NCI-H128 (cell line): Measurements from ENCODE around the gene CCNB2.
"Not testable (repeated sequence)": the region's sequence is repeated elsewhere in the genome, so short reads cannot be mapped to it uniquely, and the experiment has no call there.

Experiments
- DNase-seq: peaks from one replicate; lab custom pipeline; 2025; ENCODE audit not compliant: unreplicated experiment; lab: John Stamatoyannopoulos, UW

Gene CCNB2

DNA sequence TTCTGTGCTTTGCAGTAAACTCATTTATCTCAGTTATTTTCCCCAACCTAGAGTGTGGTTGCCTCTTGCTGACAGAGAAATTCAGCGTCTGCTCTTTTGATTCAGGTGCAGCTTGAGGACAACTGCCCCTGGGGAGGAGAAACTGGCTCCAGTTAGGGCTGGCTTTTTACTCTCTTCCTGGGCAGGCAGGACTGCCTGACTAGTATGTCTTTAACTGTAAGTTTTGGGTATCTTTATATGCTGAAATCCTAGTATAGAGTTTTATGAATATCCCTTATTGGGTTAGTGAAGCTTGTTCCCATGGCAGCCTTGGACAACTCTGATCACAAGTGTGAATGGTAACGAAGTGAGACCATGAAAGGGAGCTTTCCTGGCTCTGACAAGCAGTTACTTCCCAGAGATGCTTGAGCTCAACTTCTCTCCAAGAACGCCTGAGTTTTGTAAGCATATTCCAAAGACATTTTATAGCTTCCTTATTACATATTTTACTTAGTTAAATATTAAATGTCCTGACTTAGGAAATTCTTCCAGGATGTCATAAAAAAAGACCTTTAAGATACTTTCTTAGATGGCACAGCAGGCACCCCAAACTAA, 27.1 kb downstream of the CCNB2 start:
- DNase-seq: no peak

DNA sequence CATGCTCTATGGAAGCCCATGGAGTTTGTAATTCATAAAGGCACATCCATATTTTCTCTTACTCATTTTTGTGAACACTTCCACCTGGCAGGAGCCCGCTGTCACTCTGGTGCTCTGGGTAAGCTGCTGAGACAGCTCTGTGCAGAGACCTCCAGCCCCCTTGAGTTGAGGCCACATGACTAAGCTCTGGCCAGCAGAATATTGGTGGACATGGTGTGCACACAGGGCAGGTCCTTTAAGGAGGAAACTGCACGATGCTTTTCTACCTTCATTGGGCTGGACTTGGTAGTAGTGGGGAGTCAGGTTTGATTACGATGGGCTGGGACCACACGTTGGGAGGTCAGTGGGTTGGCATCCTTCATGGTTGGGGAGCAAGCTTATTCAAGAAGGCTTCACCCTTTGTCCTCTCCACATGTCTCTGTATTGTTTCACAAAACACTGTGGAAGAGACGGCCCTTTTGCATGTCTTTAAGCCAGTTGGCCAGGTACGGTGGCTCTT, 29.0 kb downstream of the CCNB2 start:
- DNase-seq: no peak

GRCh38 chr15:59137566-59137965, 32.6 kb downstream of the CCNB2 start:
- DNase-seq: no peak

- DNase-seq: no peak
These were observed 33.3 kb downstream of the CCNB2 start for GRCh38 chr15:59138243-59138642.

DNA sequence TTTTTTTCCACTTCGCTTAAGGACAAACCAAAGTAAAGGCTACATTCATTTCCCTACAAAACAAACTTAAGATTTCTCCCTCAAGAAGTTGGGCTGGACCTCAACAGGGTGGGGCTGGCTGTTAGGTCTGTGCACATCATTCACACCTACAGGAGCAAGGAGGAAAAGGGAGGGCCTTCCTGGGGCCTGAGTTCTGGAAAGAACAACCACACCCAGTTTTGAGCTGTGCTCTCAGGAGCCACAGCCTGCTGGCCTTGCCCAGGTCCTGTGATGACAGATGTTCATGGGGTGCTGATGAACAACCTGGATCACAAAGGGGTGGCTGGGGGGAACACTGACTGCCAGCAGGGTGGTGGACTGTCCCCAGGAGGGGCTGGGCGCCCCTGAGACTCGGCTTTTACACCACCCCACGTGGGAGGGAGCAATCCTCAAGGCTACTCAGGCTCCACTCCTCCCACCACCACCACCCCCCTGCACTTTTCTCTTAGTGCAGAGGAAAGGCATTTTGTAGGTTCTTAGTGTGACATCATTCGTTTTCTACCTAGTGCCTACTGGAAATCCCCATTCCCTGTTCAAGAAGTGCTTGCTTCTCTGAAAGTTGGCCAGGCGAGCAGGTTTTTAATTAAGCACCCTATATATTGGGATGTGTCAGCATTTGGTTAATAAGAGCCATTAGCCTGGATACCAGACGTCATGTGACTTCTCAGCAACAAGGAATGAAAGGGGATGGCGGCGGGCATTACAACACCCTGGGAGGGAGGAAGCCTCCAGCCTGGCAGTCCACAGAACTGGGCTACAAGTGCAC, 35.7 kb downstream of the CCNB2 start:
- DNase-seq: no peak

DNA sequence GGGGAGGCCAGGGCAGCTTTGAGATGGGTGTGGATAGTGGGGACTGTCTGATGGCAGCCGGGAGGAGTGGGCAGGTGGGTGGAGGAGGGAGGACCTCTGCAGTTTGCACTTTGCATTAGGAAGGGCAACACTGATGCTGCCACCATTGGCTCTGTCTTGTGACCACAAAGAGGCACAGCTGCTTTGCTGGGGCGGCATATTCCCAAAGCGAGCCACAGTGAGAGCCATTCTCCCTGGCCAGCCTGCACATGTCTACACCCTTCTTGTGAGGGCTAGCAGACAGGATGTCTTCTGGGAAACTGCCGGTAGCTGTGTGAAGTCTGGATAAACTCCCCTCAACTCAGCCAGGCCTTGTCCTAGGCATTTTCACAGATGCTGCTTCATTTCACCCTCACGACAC, 38.3 kb downstream of the CCNB2 start:
- DNase-seq: no peak

DNA sequence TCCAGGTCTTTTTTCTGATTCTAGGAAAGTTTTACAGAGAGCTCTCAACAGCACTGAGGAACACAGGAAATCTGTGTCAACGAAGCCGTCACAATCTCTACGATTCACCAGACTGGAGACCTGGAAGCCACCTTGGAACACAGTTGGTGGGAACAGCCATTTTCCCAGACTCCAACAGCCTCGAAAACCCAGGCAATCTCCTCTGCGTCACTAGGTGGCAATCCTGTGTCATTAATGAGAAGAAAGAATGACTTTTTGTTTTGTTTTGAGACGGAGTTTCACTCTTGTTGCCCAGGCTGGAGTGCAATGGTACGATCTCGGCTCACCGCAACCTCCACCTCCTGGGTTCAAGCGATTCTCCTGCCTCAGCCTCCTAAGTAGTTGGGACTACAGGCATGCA, 39.6 kb downstream of the CCNB2 start:
- not testable (repeated sequence) for DNase-seq

DNA sequence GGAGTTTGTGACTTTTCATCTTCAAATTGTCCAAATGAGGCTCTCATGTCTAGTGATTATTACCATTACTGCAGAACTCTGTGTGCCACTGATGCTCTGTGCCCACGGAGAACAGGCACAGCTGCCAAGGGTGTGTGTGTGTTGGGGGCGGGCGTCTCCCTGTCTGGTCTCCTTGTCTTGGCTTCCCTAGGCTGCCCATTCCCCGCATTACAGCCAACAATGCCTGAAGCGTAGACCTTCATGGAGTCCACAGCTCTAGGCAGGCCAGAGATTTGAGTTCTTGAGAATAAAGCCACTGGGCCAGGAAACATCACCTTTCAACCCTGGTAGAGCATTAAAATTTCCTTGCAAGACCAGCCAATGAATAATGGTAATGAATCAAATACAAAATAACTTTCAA, 42.7 kb downstream of the CCNB2 start:
- DNase-seq: no peak

GRCh38 chr15:59148153-59148833, 43.3 kb downstream of the CCNB2 start:
- DNase-seq: no peak

- no peak for DNase-seq
These were observed 45.2 kb downstream of the CCNB2 start for GRCh38 chr15:59150185-59150584.

DNA sequence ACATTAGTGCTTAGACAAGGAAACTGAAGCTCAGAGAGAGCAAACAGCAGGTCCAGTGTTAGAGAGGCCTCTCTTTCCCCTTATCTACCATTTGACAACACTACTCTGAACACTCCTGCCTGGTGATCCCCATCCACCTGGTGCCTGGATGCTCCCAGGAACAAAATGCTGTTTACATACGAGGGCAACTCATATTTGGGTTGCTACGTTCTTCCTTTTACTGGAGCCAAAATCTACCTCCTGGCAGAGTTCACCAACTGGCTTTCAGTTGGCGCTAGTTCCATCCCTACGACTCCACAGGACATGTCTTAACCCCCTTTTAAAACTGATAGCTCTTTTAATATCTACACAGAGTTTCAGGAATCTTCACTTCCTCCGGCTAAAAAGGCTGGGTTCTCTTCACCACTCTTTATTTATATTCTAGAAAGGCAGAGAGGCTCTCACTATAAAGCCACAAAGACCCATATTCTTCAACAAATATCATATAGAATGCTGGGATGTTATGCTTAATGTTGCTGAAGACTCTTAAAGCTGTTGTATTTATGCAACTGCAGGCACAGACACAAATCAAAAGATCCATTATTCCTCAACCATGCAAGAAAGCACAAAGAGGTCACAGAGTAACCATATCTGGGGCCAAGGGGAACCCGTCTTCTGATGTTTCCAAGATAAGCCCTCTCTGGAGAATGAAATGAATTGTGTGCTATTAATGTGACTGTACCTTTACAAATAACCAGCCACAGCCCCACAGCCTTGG, 47.9 kb downstream of the CCNB2 start:
- DNase-seq: no peak

- no peak for DNase-seq
These were observed 48.5 kb downstream of the CCNB2 start for GRCh38 chr15:59153466-59153865.

DNA sequence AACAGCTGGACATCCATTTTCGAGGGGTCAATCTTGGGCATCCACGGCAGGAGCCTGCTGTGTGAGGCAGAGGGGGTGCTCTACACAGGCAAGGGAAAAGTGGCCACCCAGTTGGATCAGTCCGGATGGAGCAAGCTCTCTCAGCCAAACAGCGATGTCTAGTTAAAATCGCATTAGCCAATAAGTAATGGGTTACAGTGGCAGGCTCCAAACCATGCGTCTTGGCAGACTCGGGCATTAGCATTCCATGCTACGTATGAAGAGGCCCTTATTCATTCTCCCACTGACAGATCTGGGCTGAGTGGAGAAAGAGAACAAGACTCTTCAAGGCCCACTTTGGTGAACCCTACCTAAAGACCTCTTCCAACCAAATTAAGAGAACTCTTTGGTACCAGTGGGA, 49.3 kb downstream of the CCNB2 start:
- DNase-seq: no peak

GRCh38 chr15:59155431-59155830, 50.5 kb downstream of the CCNB2 start:
- DNase-seq: no peak

DNA sequence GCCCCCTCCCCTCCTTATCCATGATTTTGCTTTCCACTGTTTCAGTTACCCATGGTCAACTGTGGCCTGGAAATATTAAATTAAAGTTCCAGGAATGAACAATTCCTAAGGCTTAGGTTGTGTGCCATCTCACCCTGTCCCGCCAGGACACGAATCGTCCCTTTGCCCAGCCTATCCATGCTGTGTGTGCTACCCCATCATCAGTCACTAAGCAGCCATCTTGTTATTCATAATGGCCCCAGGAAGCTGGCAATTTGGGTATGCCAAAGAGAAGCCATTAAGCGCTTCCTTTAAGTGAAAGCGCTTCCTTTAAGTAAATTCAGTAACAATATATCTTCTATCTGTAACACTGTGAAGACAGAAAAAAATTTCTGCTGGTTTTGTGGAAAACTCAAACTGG, 52.5 kb downstream of the CCNB2 start:
- no peak for DNase-seq

GRCh38 chr15:59157840-59158700, 53.1 kb downstream of the CCNB2 start:
- no peak for DNase-seq

DNA sequence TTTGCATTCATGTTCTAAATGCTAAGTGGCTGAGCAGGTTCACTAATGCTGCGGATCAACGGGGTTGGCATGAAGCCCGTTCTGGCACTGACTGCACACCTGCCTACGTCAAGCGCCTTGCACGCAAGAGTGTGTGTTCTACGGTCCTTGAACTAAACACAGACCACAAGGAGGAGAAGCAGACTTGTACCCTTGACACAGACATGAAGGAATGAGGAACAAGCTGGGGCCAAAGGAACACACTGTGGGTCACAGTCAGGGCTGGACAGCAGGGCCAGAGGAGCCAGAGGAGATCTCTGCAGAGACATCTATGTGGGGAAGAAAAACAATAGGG, 53.7 kb downstream of the CCNB2 start:
- peak; percentile 47 for DNase-seq

DNA sequence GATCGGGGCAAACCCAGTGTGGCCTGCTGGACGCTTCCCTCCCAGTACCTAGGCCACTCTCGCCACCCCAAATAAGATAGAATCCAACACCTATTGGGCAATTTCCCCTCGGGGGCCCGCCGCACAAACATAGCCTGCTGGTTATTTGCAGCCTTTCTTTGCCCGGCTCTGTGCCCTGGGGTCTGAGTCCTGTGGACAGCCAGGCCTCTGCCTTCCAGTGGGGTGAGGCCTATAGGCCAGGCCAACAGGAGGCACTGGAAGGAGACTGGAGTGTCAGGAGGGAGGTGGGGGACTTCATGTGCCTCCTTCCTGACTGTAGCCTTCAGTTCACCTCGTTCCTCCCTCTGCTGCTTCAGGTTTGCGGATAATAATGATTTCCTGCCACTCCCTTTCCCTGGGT, 54.3 kb downstream of the CCNB2 start:
- no peak for DNase-seq

DNA sequence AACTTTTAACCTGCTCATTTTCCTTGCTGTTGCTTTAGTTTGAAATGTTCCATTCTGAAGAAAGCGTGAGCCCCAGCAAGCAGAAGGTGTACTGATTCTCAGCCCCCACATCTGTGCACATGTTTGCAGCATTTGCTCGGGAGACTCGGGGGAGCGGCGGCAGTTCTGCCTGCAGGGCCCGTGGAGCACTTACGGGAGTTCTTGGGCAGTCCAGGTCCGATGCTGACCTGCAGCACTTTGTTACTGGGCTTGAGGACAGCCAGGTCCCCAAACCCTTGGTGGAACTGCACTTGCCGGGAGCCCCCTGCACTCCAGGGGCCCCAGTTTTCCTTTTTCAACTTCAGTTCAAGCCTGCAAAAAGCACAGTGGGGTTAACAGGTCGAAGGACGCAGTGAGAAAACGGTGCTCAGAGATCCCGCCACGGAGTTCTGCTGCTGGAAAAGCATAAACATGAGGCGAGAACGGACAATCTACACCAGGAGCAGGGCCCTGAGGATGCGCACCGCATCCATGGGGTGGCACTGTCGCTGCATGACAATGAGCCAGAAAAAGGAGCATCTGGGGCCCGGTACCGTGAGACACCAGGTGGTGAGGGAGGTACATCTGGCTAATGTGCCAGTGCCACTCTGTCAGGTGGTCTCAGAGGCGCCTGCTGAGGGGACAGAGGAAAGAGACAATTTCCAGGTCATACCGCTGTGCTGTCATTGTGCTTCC, 56.1 kb downstream of the CCNB2 start:
- DNase-seq: peak; percentile 29

DNA sequence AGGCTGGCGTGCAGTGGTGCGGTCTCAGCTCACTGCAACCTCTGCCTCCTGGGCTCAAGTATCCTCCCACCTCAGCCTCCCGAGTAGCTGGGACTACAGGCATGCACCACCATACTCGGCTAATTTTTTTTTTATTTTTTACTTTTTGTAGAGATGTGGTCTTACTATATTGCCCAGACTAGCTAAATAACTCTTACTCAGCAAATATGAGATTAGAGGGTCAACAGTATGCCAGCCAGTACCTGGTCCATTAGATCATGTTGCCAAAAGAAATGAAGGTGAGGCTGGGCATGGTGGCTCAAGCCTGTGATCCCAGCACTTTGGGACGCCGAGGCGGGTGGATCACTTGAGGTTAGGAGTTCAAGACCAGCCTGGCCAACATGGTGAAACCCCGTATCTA, 57.1 kb downstream of the CCNB2 start:
- DNase-seq: not testable (repeated sequence)
